Metanephros (tissue), 1 donor: ENCODE data around the gene STEAP3. TPM values are rescaled to one million over a fixed set of nuclear protein-coding genes. Genes with fewer than 3 reads are reported as not detected.

ENCODE experiments used
- total RNA-seq: library from RNA; depleted of rRNA; stranded (reverse); fragments of >200 nt; gene quantifications from one replicate; pipeline ENCODE4 v1.2.3, GENCODE V29; 2014

STEAP3 gene, protein sequence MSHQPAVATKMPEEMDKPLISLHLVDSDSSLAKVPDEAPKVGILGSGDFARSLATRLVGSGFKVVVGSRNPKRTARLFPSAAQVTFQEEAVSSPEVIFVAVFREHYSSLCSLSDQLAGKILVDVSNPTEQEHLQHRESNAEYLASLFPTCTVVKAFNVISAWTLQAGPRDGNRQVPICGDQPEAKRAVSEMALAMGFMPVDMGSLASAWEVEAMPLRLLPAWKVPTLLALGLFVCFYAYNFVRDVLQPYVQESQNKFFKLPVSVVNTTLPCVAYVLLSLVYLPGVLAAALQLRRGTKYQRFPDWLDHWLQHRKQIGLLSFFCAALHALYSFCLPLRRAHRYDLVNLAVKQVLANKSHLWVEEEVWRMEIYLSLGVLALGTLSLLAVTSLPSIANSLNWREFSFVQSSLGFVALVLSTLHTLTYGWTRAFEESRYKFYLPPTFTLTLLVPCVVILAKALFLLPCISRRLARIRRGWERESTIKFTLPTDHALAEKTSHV
- total RNA-seq = 9.1 TPM

DNA sequence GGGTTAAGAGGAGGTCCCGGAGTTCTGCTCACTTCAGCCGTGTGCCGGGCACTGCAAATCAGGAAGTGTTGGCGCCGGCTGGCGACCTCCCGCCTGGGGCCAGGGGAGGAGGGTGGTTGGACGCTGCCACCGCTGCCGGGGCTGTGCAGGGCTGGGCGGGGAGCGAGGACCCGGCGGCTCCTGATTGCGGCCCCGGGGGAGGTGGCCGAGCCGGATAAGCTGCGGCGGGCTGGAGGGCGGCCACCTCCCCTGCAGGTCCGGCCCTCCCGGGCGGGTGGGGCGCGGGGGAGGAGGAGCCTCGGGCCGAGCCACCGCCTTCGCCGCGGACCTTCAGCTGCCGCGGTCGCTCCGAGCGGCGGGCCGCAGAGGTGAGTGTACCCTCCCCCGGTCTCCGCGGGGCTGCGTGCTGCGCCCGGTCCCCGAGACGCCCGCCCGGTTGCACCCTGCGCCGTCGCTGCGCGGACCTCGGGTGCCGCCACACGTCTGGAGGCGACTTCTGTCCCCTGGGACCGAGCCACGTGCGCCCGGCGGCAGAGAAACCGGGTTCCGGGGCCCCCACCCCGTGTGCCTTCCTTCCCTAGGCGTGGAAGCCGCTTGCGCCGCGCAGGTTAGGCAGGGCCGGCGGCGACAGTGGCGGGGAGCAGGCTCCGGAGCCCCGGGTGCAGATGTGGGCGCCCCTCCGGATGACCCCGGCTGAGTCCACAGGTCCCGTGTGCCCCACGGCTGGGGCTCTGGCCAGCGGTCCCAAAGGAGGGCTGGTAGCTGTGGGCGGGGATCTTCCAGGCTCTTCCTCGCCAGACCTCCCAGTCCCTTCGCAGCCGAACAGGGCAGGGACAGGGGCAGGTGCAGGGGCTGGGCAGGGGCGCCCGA lies at the start of gene STEAP3:
TSS of gene STEAP3 (plus strand) at position 314 of the 870 bp plus-strand sequence. CDS start 7,179 bp downstream, outside the sequence.

Other genes starting within 250 kb of the STEAP3 start
- gene C1QL2, start 65.1 kb upstream of the STEAP3 start, total RNA-seq = not detected
- gene C2orf76, start 143.0 kb downstream of the STEAP3 start, total RNA-seq = 16.8 TPM
- 125 TPM for gene DBI, start 143.1 kb downstream of the STEAP3 start, total RNA-seq
- gene TMEM37, start 208.0 kb downstream of the STEAP3 start, total RNA-seq = 25.2 TPM